ENCODE data around the gene JAK2. TPM values are rescaled to one million over a fixed set of nuclear protein-coding genes. Genes with fewer than 3 reads are reported as not detected.

JAK2 gene
- polyA plus RNA-seq, 1 donor (not counting 4 experiments of a cell fraction or from before 2014, with no cell fraction given): 5.4 TPM

- DNase-seq (ENCODE audit: low read depth, low spot score) (no peak), FAIRE-seq (no peak)
- Histone ChIP-seq H3K79me2 (ENCODE audit: control insufficient read depth, insufficient read depth, low read length) (no peaks in the 10 kb centered on the region), H2AFZ (ENCODE audit: control insufficient read depth, low read length) (no peak overlapping the region), H4K20me1 (ENCODE audit: control insufficient read depth, extremely low read depth, insufficient read depth, low read length) (no peaks in the 10 kb centered on the region), H3K36me3 (ENCODE audit: control insufficient read depth in 2 of 2, extremely low read depth in 1 of 2, insufficient read depth in 2 of 2, low read length in 2 of 2) (no peaks in the 10 kb centered on the region), H3K9me3 (ENCODE audit: control insufficient read depth, low read depth, low read length) (no peaks in the 10 kb centered on the region), H3K9ac (ENCODE audit: control insufficient read depth, extremely low read depth, insufficient read depth, low read length) (no peak overlapping the region), H3K4me3 (ENCODE audit: control insufficient read depth in 2 of 3, extremely low read depth in 1 of 3, insufficient read depth in 2 of 3, low read depth in 1 of 3, low read length in 3 of 3) (no peak overlapping the region), H3K9me1 (ENCODE audit: control insufficient read depth, extremely low read depth, insufficient read depth, low read length) (no peaks in the 10 kb centered on the region), H3K4me2 (ENCODE audit: control insufficient read depth, extremely low read depth, insufficient read depth, low read depth, low read length) (no peak overlapping the region), H3K4me1 (ENCODE audit: control insufficient read depth, extremely low read depth, insufficient read depth, low read length) (peaks cover 19% of the 10 kb centered on the region), H3K27ac (ENCODE audit: control insufficient read depth, insufficient read depth, low read length) (no peak overlapping the region), H3K27me3 (ENCODE audit: control insufficient read depth, extremely low read depth, insufficient read depth, low read length) (no peaks in the 10 kb centered on the region)
- dilution Hi-C loops (cut with MboI; ENCODE audit: extremely low pct_ligation_motif_present, low sequenced_read_pairs): no loop called here
- TF ChIP-seq EZH2 (IDR thresholded peaks at IDR 0.05; ENCODE audit: low read length): no peak
- TF ChIP-seq CTCF (optimal IDR thresholded peaks at IDR 0.05 in 1 of 3, IDR thresholded peaks at IDR 0.05 in 1 of 3, conservative IDR thresholded peaks at IDR 0.05 in 1 of 3; ENCODE audit: extremely low read depth in 1 of 3, insufficient read depth in 2 of 3, low read length in 3 of 3): no peak
Measured at GRCh38 chr9:4979239-4979638, 5.8 kb upstream of the JAK2 start.

- Histone ChIP-seq H3K9ac (ENCODE audit: control insufficient read depth, extremely low read depth, insufficient read depth, low read length) (no peak overlapping the region), H3K9me3 (ENCODE audit: control insufficient read depth, low read depth, low read length) (no peaks in the 10 kb centered on the region), H3K4me2 (ENCODE audit: control insufficient read depth, extremely low read depth, insufficient read depth, low read depth, low read length) (peak overlapping the region; percentile 1), H3K27ac (ENCODE audit: control insufficient read depth, insufficient read depth, low read length) (no peak overlapping the region), H3K4me1 (ENCODE audit: control insufficient read depth, extremely low read depth, insufficient read depth, low read length) (peaks cover 19% of the 10 kb centered on the region), H3K27me3 (ENCODE audit: control insufficient read depth, extremely low read depth, insufficient read depth, low read length) (no peaks in the 10 kb centered on the region), H3K4me3 (ENCODE audit: control insufficient read depth in 2 of 3, extremely low read depth in 1 of 3, insufficient read depth in 2 of 3, low read depth in 1 of 3, low read length in 3 of 3) (no peak overlapping the region), H4K20me1 (ENCODE audit: control insufficient read depth, extremely low read depth, insufficient read depth, low read length) (no peaks in the 10 kb centered on the region), H2AFZ (ENCODE audit: control insufficient read depth, low read length) (no peak overlapping the region), H3K9me1 (ENCODE audit: control insufficient read depth, extremely low read depth, insufficient read depth, low read length) (no peaks in the 10 kb centered on the region), H3K79me2 (ENCODE audit: control insufficient read depth, insufficient read depth, low read length) (no peaks in the 10 kb centered on the region), H3K36me3 (ENCODE audit: control insufficient read depth in 2 of 2, extremely low read depth in 1 of 2, insufficient read depth in 2 of 2, low read length in 2 of 2) (no peaks in the 10 kb centered on the region)
- dilution Hi-C loops (cut with MboI; ENCODE audit: extremely low pct_ligation_motif_present, low sequenced_read_pairs): no loop called here
- no peak for FAIRE-seq
- DNase-seq (ENCODE audit: low read depth, low spot score): no peak
- TF ChIP-seq EZH2 (IDR thresholded peaks at IDR 0.05; ENCODE audit: low read length) (no peak), CTCF (optimal IDR thresholded peaks at IDR 0.05 in 1 of 3, IDR thresholded peaks at IDR 0.05 in 1 of 3, conservative IDR thresholded peaks at IDR 0.05 in 1 of 3; ENCODE audit: extremely low read depth in 1 of 3, insufficient read depth in 2 of 3, low read length in 3 of 3) (no peak)
Measured at GRCh38 chr9:4980086-4980727, 4.9 kb upstream of the JAK2 start.

All from keratinocyte (primary cell).